C4-2B (cell line): ENCODE data around the gene SHOX.

ENCODE experiments used
- H3K27ac ChIP-seq: fragments of 450-650 bp; 2 replicates; pipeline ENCODE4 v1.5.1; 2017
- ZFX ChIP-seq: fragments of 450-650 bp; IDR thresholded peaks from 2 replicates; pipeline ENCODE4 v1.6.1; 2017
- TF ChIP-seq, protein P1 (sequence below): fragments of 450-650 bp; conservative IDR thresholded peaks from 2 replicates; pipeline ENCODE4 v1.5.1; 2017; ENCODE audit warnings: mild to moderate bottlenecking

SHOX gene

DNA sequence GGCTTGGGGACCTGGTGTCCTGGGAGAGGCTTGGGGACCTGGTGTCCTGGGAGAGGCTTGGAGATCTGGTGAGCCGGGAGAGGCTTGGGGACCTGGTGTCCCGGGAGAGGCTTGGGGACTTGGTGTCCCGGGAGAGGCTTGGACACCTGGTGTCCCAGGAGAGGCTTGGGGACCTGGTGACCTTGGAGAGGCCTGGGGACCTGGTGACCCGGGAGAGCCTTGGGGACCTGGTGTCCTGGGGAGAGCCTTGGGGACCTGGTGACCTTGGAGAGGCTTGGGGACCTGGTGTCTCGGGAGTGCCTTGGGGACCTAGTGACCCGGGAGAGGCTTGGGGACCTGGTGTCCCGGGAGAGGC is 12.6 kb downstream of the SHOX start:
- no peak overlapping the region for H3K27ac ChIP-seq
- TF ChIP-seq ZFX = no peak
- TF ChIP-seq, protein P1, sequence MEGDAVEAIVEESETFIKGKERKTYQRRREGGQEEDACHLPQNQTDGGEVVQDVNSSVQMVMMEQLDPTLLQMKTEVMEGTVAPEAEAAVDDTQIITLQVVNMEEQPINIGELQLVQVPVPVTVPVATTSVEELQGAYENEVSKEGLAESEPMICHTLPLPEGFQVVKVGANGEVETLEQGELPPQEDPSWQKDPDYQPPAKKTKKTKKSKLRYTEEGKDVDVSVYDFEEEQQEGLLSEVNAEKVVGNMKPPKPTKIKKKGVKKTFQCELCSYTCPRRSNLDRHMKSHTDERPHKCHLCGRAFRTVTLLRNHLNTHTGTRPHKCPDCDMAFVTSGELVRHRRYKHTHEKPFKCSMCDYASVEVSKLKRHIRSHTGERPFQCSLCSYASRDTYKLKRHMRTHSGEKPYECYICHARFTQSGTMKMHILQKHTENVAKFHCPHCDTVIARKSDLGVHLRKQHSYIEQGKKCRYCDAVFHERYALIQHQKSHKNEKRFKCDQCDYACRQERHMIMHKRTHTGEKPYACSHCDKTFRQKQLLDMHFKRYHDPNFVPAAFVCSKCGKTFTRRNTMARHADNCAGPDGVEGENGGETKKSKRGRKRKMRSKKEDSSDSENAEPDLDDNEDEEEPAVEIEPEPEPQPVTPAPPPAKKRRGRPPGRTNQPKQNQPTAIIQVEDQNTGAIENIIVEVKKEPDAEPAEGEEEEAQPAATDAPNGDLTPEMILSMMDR = no peak

DNA sequence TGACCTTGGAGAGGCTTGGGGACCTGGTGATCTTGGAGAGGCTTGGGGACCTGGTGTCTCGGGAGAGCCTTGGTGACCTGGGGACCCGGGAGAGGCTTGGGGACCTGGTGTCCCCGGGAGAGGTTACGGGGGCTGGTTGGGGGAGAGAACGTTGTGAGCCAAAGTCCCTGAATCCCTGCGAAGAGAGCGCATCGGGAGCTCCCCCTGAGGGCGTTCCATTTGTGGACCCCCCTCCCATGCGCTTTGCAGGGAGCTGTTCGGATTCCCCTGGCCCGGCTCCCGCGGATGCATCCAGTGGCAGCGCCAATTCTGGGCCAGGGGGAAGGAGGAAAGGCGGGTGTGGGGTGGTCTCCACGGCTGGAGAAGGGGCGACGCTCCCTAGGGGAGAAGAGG is 13.3 kb downstream of the SHOX start:
- H3K27ac ChIP-seq = no peak overlapping the region
- TF ChIP-seq, protein P1 = no peak
- TF ChIP-seq ZFX = no peak

DNA sequence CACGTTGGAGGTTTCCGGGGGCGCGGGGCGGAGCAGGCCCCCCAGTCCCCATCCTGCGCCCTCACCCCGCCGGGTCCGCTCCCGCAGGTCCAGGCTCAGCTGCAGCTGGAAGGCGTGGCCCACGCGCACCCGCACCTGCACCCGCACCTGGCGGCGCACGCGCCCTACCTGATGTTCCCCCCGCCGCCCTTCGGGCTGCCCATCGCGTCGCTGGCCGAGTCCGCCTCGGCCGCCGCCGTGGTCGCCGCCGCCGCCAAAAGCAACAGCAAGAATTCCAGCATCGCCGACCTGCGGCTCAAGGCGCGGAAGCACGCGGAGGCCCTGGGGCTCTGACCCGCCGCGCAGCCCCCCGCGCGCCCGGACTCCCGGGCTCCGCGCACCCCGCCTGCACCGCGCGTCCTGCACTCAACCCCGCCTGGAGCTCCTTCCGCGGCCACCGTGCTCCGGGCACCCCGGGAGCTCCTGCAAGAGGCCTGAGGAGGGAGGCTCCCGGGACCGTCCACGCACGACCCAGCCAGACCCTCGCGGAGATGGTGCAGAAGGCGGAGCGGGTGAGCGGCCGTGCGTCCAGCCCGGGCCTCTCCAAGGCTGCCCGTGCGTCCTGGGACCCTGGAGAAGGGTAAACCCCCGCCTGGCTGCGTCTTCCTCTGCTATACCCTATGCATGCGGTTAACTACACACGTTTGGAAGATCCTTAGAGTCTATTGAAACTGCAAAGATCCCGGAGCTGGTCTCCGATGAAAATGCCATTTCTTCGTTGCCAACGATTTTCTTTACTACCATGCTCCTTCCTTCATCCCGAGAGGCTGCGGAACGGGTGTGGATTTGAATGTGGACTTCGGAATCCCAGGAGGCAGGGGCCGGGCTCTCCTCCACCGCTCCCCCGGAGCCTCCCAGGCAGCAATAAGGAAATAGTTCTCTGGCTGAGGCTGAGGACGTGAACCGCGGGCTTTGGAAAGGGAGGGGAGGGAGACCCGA is 14.0 kb downstream of the SHOX start:
- TF ChIP-seq, protein P1 = no peak
- no peak for TF ChIP-seq ZFX
- H3K27ac ChIP-seq = no peak overlapping the region

DNA sequence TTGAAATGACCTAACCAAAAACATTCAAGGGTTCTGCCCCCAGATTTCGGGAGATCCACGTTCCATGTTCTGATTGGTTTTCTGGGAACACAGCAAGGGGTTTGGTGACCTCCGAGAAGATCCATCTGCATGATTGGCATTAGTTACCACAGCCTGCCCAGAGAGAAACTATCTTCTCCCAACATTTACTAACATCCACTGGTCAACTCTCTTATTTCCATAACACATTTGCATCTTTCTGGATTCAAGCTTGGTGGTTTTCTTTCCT is 15.6 kb downstream of the SHOX start:
- TF ChIP-seq, protein P1 = no peak
- no peak for TF ChIP-seq ZFX
- no peak overlapping the region for H3K27ac ChIP-seq

DNA sequence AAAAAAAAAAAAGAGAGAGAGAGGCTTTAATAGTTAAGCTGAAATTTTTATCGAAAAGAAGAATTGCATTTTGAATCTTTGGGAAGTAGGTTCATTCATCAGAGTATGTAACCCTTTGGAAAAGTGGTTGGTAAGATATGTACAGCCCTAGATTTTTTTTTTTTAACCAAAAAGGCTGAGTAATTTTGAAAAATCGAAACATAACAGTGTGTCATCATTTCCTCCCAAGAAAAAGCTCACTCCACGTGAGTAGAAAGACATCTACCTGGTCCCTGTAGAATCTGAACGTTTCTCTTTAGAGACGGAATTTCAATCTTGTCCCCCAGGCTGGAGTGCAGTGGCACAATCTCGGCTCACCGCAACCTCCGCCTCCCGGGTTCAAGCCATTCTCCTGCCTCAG is 16.2 kb downstream of the SHOX start:
- H3K27ac ChIP-seq = no peak overlapping the region
- no peak for TF ChIP-seq ZFX
- TF ChIP-seq, protein P1 = no peak

DNA sequence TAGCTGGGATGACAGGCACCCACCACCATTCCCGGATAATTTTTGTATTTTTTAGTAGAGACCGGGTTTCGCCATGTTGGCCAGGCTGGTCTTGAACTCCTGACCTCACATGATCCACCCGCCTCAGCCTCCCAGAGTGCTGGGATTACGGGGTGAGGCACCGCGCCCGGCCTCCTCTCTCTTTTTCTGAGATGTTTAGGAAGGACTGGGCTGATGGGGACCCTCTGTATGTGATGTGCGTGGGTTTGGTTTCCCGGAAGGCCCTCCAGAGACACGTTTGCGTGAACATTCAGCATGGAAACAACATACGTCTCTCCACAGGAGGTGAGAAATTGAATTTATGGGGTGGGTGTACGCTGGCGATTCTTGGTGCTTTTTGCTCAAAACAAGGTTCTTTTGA is 18.6 kb downstream of the SHOX start:
- H3K27ac ChIP-seq = no peak overlapping the region
- TF ChIP-seq, protein P1 = no peak
- no peak for TF ChIP-seq ZFX

DNA sequence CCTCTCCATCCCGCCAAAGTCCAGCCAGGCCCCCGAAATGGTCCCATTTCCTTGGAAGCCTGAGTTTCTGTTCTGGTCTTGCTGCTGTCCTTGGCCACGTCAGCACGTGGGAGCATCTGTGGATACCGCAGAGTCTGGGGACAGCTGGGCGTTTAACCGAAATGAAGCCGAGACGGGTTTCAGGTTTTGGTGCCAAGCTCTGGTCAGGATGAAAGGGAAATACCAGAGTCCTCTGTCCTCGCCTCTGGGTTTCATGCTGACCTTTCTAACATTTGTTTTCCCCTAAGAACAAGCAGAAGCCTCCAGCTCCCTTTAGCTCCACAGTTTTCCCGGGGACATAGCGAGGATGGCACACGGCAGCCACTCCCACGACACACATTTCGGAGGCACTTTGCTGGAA is 19.7 kb downstream of the SHOX start:
- H3K27ac ChIP-seq = no peak overlapping the region
- TF ChIP-seq, protein P1 = no peak
- TF ChIP-seq ZFX = no peak
